ENCODE results near the gene BIRC5. TPM values are rescaled to one million over a fixed set of nuclear protein-coding genes. Genes with fewer than 3 reads are reported as not detected.

Gene BIRC5
- total RNA-seq (1 to 10 TPM in 2 of 6 donors, under 1 TPM in 3, not detected in 1; 0.12 to 1.7 (median 0.82) TPM), polyA plus RNA-seq (under 1 TPM; 0.53 to 0.77 TPM)

- intact Hi-C loops (cut with DNase I) = no loop called here
- peak; percentile 99 to 100 (median 100) for ATAC-seq
- Histone ChIP-seq H3K4me1 (peaks cover 0 to 4% (median 0%) of the 10 kb centered on the region in 3 donors), H3K27me3 (no peaks in the 10 kb centered on the region), H3K27ac (no peak within 1 kb of the TSS), H3K9me3 (no peaks in the 10 kb centered on the region), H3K36me3 (no peaks in the 10 kb centered on the region), H3K4me3 (peak within 1 kb of the TSS in 3 of 4 donors; percentile 14 to 53 (median 34))
- TF ChIP-seq, protein P1, sequence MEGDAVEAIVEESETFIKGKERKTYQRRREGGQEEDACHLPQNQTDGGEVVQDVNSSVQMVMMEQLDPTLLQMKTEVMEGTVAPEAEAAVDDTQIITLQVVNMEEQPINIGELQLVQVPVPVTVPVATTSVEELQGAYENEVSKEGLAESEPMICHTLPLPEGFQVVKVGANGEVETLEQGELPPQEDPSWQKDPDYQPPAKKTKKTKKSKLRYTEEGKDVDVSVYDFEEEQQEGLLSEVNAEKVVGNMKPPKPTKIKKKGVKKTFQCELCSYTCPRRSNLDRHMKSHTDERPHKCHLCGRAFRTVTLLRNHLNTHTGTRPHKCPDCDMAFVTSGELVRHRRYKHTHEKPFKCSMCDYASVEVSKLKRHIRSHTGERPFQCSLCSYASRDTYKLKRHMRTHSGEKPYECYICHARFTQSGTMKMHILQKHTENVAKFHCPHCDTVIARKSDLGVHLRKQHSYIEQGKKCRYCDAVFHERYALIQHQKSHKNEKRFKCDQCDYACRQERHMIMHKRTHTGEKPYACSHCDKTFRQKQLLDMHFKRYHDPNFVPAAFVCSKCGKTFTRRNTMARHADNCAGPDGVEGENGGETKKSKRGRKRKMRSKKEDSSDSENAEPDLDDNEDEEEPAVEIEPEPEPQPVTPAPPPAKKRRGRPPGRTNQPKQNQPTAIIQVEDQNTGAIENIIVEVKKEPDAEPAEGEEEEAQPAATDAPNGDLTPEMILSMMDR (IDR thresholded peaks at IDR 0.05) = no peak
- FAIRE-seq = no peak
- peak; percentile 79 to 94 (median 86) for DNase-seq
- WGBS, 2 donors = 1 to 2% methylated on average over 58 to 60 of the region's 60 CpGs
Measured at GRCh38 chr17:78214016-78214705, at the start of gene BIRC5. Gene BIRC5 (plus strand): TSS chr17:78214253. CDS start chr17:78214317, 64 bp downstream.

DNA sequence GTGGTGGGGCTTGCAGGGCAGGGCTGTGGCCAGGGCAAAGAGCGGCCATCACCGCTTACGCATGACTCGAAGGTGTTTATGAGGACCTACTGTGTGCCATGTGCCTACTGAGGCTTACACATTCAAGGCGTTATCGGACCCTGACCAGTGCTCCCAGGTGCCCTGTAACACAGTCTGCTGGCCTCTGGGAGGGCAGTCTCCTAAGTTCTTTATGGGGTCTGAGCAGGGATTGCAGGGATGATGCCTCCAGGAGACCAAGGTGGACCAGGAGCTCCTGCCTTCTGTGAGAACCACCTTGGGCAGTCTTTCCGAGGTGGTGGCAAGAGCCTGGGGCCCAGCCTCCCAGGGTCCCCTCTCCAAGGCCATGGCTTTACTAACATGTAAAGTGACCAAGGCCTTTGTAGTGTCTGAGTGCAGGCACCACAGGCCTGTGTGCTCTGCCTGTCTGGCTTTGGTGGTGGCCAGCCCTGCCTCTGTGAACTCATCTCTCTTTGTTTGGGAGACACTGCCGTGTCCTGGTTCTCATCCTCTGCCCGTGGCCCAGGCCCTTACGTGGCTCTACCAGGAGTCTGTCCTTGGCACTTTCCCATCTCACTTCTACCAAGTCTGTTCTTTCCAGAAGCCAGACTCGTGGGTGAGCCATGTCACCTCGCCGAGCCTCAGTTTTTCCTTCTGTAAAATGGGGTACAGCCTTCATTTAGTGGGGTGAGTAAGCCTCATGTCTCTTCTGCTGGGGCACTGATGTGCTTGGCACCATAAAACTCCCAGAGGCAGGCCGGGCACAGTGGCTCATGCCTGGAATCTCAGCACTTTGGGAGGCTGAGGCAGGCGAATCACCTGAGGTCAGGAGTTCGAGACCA is 49.1 kb upstream of the BIRC5 start:
- ATAC-seq (no peak), FAIRE-seq (no peak), DNase-seq (no peak)
- TF ChIP-seq, protein P1 (IDR thresholded peaks at IDR 0.05) = no peak
- no peaks in the 10 kb centered on the region for H3K9me3 ChIP-seq
- H3K36me3 ChIP-seq = no peaks in the 10 kb centered on the region
- WGBS, 2 donors = 86 to 91% methylated on average over 15 to 16 of the region's 16 CpGs
- no peaks in the 10 kb centered on the region for H3K27me3 ChIP-seq
- peaks cover 0 to 11% (median 4%) of the 10 kb centered on the region in 3 donors for H3K4me1 ChIP-seq
- intact Hi-C loops (cut with DNase I) = no loop called here
- H3K27ac ChIP-seq = no peak overlapping the region
- H3K4me3 ChIP-seq = no peak overlapping the region

DNA sequence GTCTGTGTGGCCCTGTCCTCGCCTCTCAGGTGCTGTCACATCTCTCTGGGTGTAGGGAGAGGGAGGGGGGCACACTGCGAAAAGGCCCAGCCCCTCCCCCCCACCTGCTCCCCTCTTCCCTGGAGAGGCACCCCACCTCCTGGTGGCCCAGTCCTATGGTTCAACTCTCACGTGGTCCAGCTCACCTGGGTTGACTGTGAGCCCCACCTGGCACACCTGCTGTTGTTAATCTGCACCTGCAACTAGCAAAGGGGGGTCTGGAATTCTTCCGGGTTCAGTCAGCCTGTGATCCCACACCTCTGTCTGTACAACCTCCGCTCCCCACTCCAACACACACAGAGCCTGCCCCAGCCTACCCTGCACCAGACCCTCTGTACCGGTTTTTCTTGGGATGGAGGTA is 47.6 kb upstream of the BIRC5 start:
- intact Hi-C loops (cut with DNase I) = no loop called here
- ATAC-seq (no peak), FAIRE-seq (no peak), DNase-seq (peak in 1 of 6 donors; percentile 14)
- peaks cover 0 to 12% (median 6%) of the 10 kb centered on the region in 3 donors for H3K4me1 ChIP-seq
- no peaks in the 10 kb centered on the region for H3K9me3 ChIP-seq
- TF ChIP-seq, protein P1 (IDR thresholded peaks at IDR 0.05) = no peak
- no peaks in the 10 kb centered on the region for H3K27me3 ChIP-seq
- no peaks in the 10 kb centered on the region for H3K36me3 ChIP-seq
- no peak overlapping the region for H3K4me3 ChIP-seq
- 65 to 67% methylated on average over 5 to 6 of the region's 6 CpGs for WGBS, 2 donors
- no peak overlapping the region for H3K27ac ChIP-seq

GRCh38 chr17:78168242-78168902 is 45.7 kb upstream of the BIRC5 start, which contains the start of gene SYNGR2:
Gene SYNGR2 (plus strand): TSS chr17:78168581. CDS start chr17:78168617, 36 bp downstream.
- intact Hi-C loops (cut with DNase I) = no loop called here
- Histone ChIP-seq H3K27me3 (no peaks in the 10 kb centered on the region), H3K27ac (peak within 1 kb of the TSS; percentile 67 to 89 (median 84)), H3K9me3 (no peaks in the 10 kb centered on the region), H3K4me3 (peak within 1 kb of the TSS; percentile 69 to 82 (median 75)), H3K36me3 (peaks cover 0 to 18% (median 12%) of the 10 kb centered on the region in 3 donors), H3K4me1 (peaks cover under 1 to 28% (median 6%) of the 10 kb centered on the region in 3 donors)
- DNase-seq = peak; percentile 83 to 97 (median 89)
- no peak for FAIRE-seq
- TF ChIP-seq, protein P1 (IDR thresholded peaks at IDR 0.05) = no peak
- peak; percentile 84 to 91 (median 86) for ATAC-seq
- 1% methylated on average over 68 to 84 of the region's 84 CpGs for WGBS, 2 donors
